H1 (cell line): ENCODE data around the gene C19orf53. TPM values are rescaled to one million over a fixed set of nuclear protein-coding genes. Genes with fewer than 3 reads are reported as not detected.

Source experiments
- CTCF ChIA-PET: fragments of 300-600 bp; sonication (Branson Sonifier 250); formaldehyde crosslinking; loops from one replicate; lab custom pipeline; 2021; ENCODE audit not compliant: partially characterized antibody; lab: Charles Lee
- POLR2A ChIA-PET: fragments of 300-600 bp; sonication (Branson Sonifier 250); formaldehyde crosslinking; loops from one replicate; lab custom pipeline; 2021; ENCODE audit warnings: inconsistent platforms; ENCODE audit not compliant: partially characterized antibody; lab: Charles Lee
- DNase-seq, 2 experiments: peaks; one replicate each; pipeline versions ENCODE4 v3.0.0 to v3.0.0-alpha.2; 2010 to 2022; ENCODE audit warnings: low spot score in 2 of 2, low read depth in 1 of 2, mixed read lengths in 1 of 2
- FAIRE-seq: peaks from 2 replicates; lab custom pipeline; 2011; peaks lifted over from hg19 to GRCh38; lab: Jason Lieb, UNC
- H2AFZ ChIP-seq: 2 replicates; pipeline ENCODE4 v1.8.1; 2012; ENCODE audit warnings: low read length, inconsistent platforms
- H2AK5ac ChIP-seq: 2 replicates; pipeline ENCODE4 v1.6.1; 2013; ENCODE audit warnings: low read depth, low read length
- H2BK120ac ChIP-seq: replicated peaks from 2 replicates; pipeline ENCODE3; 2013; ENCODE audit warnings: low read depth, low read length, inconsistent platforms
- H2BK12ac ChIP-seq: 2 replicates; pipeline ENCODE4 v1.6.1; 2013; ENCODE audit warnings: low read depth, low read length
- H2BK15ac ChIP-seq: 2 replicates; pipeline ENCODE4 v1.6.1; 2013; ENCODE audit warnings: low read length
- H2BK20ac ChIP-seq: 2 replicates; pipeline ENCODE4 v1.6.1; 2013; ENCODE audit warnings: low read length
- H2BK5ac ChIP-seq: 2 replicates; pipeline ENCODE4 v1.6.1; 2013; ENCODE audit warnings: low read depth, low read length
- H3K14ac ChIP-seq: 2 replicates; pipeline ENCODE4 v1.6.1; 2013; ENCODE audit warnings: inconsistent platforms; ENCODE audit not compliant: insufficient read length
- H3K18ac ChIP-seq: 2 replicates; pipeline ENCODE4 v1.6.1; 2013; ENCODE audit warnings: low read length; ENCODE audit errors: extremely low read depth
- H3K23ac ChIP-seq: 2 replicates; pipeline ENCODE4 v1.6.1; 2013; ENCODE audit warnings: inconsistent platforms; ENCODE audit not compliant: insufficient read length
- H3K23me2 ChIP-seq: 2 replicates; pipeline ENCODE4 v1.6.1; 2013; ENCODE audit warnings: low read depth, low read length
- H3K27ac ChIP-seq: 2 replicates; pipeline ENCODE4 v1.6.1; 2011; ENCODE audit warnings: low read depth, low read length, inconsistent platforms
- H3K27me3 ChIP-seq, 4 experiments: replicated peaks in 1 of 4; 1 replicate in 1 of 4; 2 replicates in 3 of 4; pipeline versions ENCODE4 v1.6.1 to v1.8.1; 2011 to 2013; ENCODE audit warnings: low read length in 3 of 4, mild to moderate bottlenecking in 3 of 4, inconsistent platforms in 2 of 4, mixed read lengths in 2 of 4, moderate library complexity in 1 of 4; ENCODE audit not compliant: control insufficient read depth in 3 of 4, insufficient read depth in 3 of 4; ENCODE audit errors: extremely low read depth in 1 of 4
- H3K36me3 ChIP-seq, 4 experiments: 2 replicates each; pipeline versions ENCODE4 v1.6.1 to v1.8.1; 2011 to 2013; ENCODE audit warnings: mild to moderate bottlenecking in 4 of 4, low read length in 3 of 4, moderate library complexity in 2 of 4, control low read depth in 1 of 4, inconsistent platforms in 1 of 4; ENCODE audit not compliant: insufficient read depth in 4 of 4, control insufficient read depth in 2 of 4
- H3K4ac ChIP-seq: replicated peaks from 2 replicates; pipeline ENCODE3; 2013; ENCODE audit warnings: low read length, low read depth, mixed read lengths, inconsistent platforms; ENCODE audit not compliant: insufficient read length
- H3K4me1 ChIP-seq, 4 experiments: replicated peaks in 1 of 4; 1 replicate in 1 of 4; 2 replicates in 3 of 4; pipeline versions ENCODE4 v1.6.1 to v1.8.1; 2011 to 2013; ENCODE audit warnings: low read length in 3 of 4, inconsistent platforms in 2 of 4, mixed read lengths in 1 of 4; ENCODE audit not compliant: insufficient read depth in 4 of 4, control insufficient read depth in 3 of 4
- H3K4me2 ChIP-seq, 2 experiments: 2 replicates each; pipeline versions ENCODE4 v1.6.1 to v1.8.1; 2011 to 2013; ENCODE audit warnings: low read depth in 2 of 2, low read length in 2 of 2, control low read depth in 1 of 2, inconsistent platforms in 1 of 2, mild to moderate bottlenecking in 1 of 2; ENCODE audit not compliant: insufficient read depth in 1 of 2
- H3K4me3 ChIP-seq, 4 experiments: fragments of 200-600, 300-600 bp in 1 of 4; sonication (generic), shearing (Covaris generic), sonication (Bioruptor Twin) in 1 of 4; 2 replicates each; pipeline versions ENCODE4 v1.5.1 to v1.8.1; 2011 to 2016; ENCODE audit warnings: low read length in 4 of 4, low read depth in 3 of 4, control low read depth in 2 of 4, inconsistent platforms in 2 of 4, mild to moderate bottlenecking in 2 of 4, mixed read lengths in 1 of 4, moderate library complexity in 1 of 4; ENCODE audit not compliant: insufficient read depth in 2 of 4; ENCODE audit errors: extremely low read depth in 1 of 4
- H3K56ac ChIP-seq: replicated peaks from 2 replicates; pipeline ENCODE3; 2013; ENCODE audit warnings: low read depth, mild to moderate bottlenecking, mixed read lengths, low read length, inconsistent platforms; ENCODE audit not compliant: insufficient read length
- H3K79me1 ChIP-seq: 2 replicates; pipeline ENCODE4 v1.6.1; 2013; ENCODE audit warnings: low read depth, low read length, control low read depth
- H3K79me2 ChIP-seq, 2 experiments: 2 replicates each; pipeline versions ENCODE4 v1.6.1 to v1.8.1; 2012 to 2013; ENCODE audit warnings: low read length in 2 of 2, mild to moderate bottlenecking in 2 of 2, inconsistent platforms in 1 of 2; ENCODE audit not compliant: insufficient read depth in 2 of 2, control insufficient read depth in 1 of 2
- H3K9ac ChIP-seq, 4 experiments: replicated peaks in 1 of 4; 1 replicate in 1 of 4; 2 replicates in 3 of 4; pipeline versions ENCODE4 v1.6.1 to v1.8.1; 2011 to 2013; ENCODE audit warnings: low read depth in 3 of 4, low read length in 3 of 4, control low read depth in 2 of 4, mild to moderate bottlenecking in 2 of 4, moderate library complexity in 2 of 4, inconsistent platforms in 1 of 4; ENCODE audit errors: extremely low read depth in 1 of 4
- H3K9me3 ChIP-seq, 2 experiments: 2 replicates each; pipeline versions ENCODE4 v1.6.1 to v1.8.1; 2012 to 2013; ENCODE audit warnings: mild to moderate bottlenecking in 2 of 2, moderate library complexity in 2 of 2, control low read depth in 1 of 2, inconsistent platforms in 1 of 2, low read depth in 1 of 2, low read length in 1 of 2, mixed read lengths in 1 of 2; ENCODE audit not compliant: insufficient read depth in 2 of 2
- H4K20me1 ChIP-seq, 2 experiments: replicated peaks in 1 of 2; 2 replicates each; pipeline versions ENCODE3 to v1.8.1; 2011 to 2013; ENCODE audit warnings: inconsistent platforms in 2 of 2, low read length in 2 of 2, mild to moderate bottlenecking in 1 of 2; ENCODE audit not compliant: insufficient read depth in 2 of 2, control insufficient read depth in 1 of 2
- H4K5ac ChIP-seq: 2 replicates; pipeline ENCODE4 v1.6.1; 2013; ENCODE audit warnings: low read length, low read depth, mixed read lengths, inconsistent platforms; ENCODE audit not compliant: insufficient read length
- H4K8ac ChIP-seq: 2 replicates; pipeline ENCODE4 v1.8.0; 2013; ENCODE audit warnings: mild to moderate bottlenecking, moderate library complexity, low read length, inconsistent platforms; ENCODE audit not compliant: insufficient read depth; ENCODE audit errors: extremely low read depth
- H4K91ac ChIP-seq: replicated peaks from 2 replicates; pipeline ENCODE3; 2013; ENCODE audit warnings: low read length, mixed read lengths, inconsistent platforms; ENCODE audit not compliant: insufficient read length
- SP1 ChIP-seq: IDR thresholded peaks from 2 replicates; pipeline ENCODE4 v1.6.1; 2011; ENCODE audit warnings: low read depth, low read length
- WGBS, 2 experiments: shearing (Covaris generic) in 1 of 2; methylation state at CpG; one replicate each; pipeline versions ENCODE4 v1.1.6 to v1.1.7; 2013 to 2015; ENCODE audit warnings: low lambda C conversion rate in 2 of 2, mixed read lengths in 2 of 2, inconsistent platforms in 1 of 2, low coverage in 1 of 2, missing lambda C conversion rate in 1 of 2; ENCODE audit not compliant: insufficient replicate concordance in 2 of 2, insufficient coverage in 1 of 2, insufficient read length in 1 of 2; ENCODE audit errors: extremely low coverage in 1 of 2, missing lambda C conversion rate in 1 of 2; 5-methylcytosine and 5-hydroxymethylcytosine counted together
- polyA plus RNA-seq, 7 experiments: library from polyadenylated mRNA; depleted of rRNA in 3 of 7; stranded (reverse) in 5 of 7; unstranded in 2 of 7; fragments of >200 nt in 5 of 7; fragments of 200-250 nt in 2 of 7; gene quantifications; 1 replicate in 5 of 7; 2 replicates in 1 of 7; 4 replicates in 1 of 7; pipeline versions ENCODE4 v1.2.1 to v1.2.3, GENCODE V29; 2011 to 2013; ENCODE audit warnings: missing spikeins in 2 of 7, mixed read lengths in 2 of 7
- total RNA-seq: library from RNA; stranded (reverse); fragmentation: NEBNext Ultra II Directional; extraction: Animal tissue kit (Norgen Biotek cat#: 25700); gene quantifications from 2 replicates; pipeline ENCODE4 v1.2.1, GENCODE V29; 2021
- TF ChIP-seq, protein P1 (sequence below): IDR thresholded peaks from 2 replicates; pipeline ENCODE4 v1.6.1; 2012; ENCODE audit warnings: inconsistent platforms

C19orf53 gene
- total and polyA plus RNA-seq, 2 of the 8 experiments (the other 6 are each of a cell fraction or from before 2014, with no cell fraction given) = 104 to 169 TPM

DNA sequence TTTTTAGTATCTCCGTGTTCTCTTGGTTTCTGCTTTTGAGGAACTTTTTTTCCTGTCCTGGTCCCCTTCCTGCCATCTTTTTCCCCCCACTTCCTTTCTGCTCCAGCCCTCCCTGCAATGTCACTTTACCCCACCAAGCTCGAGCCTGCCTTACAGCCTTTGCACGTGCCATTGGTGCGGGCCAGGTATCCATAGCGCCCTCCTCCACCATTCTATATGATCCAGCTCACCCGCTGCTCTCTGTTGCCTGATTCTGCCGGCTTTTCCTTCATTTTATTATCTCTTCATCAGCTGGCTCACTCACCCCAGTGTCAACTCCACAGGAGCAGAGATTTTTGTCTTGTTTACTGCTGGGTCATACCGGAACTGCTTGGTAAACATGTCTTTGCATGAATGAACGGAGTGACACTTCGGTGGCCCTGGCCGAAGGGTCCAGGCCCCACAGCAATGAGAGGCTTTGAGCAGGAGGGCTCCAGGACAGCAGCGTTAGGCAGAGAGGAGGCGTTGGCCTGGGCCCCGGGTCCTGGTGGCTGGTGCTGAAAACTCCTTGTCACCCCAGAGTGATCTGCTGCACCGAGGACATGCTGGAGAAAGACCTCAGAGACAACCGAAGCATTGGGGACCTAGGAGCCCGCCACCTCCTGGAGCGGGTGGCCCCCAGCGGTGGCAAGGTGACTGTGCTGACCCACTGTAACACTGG lies 8.7 kb upstream of the C19orf53 start:
- no peak overlapping the region for H2BK20ac ChIP-seq
- POLR2A ChIA-PET = interaction anchor here (1.4 to 6.7 kb wide), 2 partner anchors 9 to 16 kb away, joined by 3 to 39 read pairs; partner anchors contain the start of gene C19orf53

More for the DNA sequence above, 8.7 kb upstream of the C19orf53 start:
- Histone ChIP-seq H4K91ac (no peak overlapping the region), H3K4me2 (peak overlapping the region; percentile 87 to 99), H3K4me1 (peaks cover 0 to 9% (median 2%) of the 10 kb centered on the region in 4 experiments; a peak in 3 of 7 replicates), H2AK5ac (no peak overlapping the region), H3K79me1 (no peaks in the 10 kb centered on the region), H3K56ac (no peak overlapping the region), H3K23ac (no peak overlapping the region), H3K14ac (no peak overlapping the region), H2BK5ac (no peak overlapping the region), H3K4me3 (peak overlapping the region; percentile 47 to 88 (median 52); a peak in 5 of 8 replicates), H4K5ac (no peak overlapping the region), H3K9ac (no peak overlapping the region), H3K4ac (no peak overlapping the region), H3K23me2 (peaks cover 7% of the 10 kb centered on the region; the same call in 1 of the 2 replicates), H3K27ac (no peak overlapping the region), H4K20me1 (peaks cover 0 to 2% of the 10 kb centered on the region in 2 experiments), H2BK120ac (no peak overlapping the region), H2BK15ac (peak overlapping the region; percentile 81; the same call in 1 of the 2 replicates), H3K79me2 (no peaks in the 10 kb centered on the region), H3K9me3 (no peaks in the 10 kb centered on the region), H2AFZ (no peak overlapping the region), H4K8ac (peak overlapping the region; percentile 62; the same call in 1 of the 2 replicates), H2BK12ac (no peak overlapping the region), H3K27me3 (no peaks in the 10 kb centered on the region; a peak in 1 of 7 replicates), H3K36me3 (peaks cover 0 to 29% (median 4%) of the 10 kb centered on the region in 4 experiments; a peak in 6 of 8 replicates), H3K18ac (no peak overlapping the region; the same call in 1 of the 2 replicates)
- CTCF ChIA-PET = interaction anchor here (1.0 to 2.6 kb wide), 3 partner anchors 9 to 18 kb away, joined by 3 to 18 read pairs (median 4); partner anchors contain the start of gene C19orf53
- DNase-seq = peak in 1 of 2 experiments; percentile 49
- no peak for FAIRE-seq
- WGBS, 2 experiments = 73% methylated on average over 19 of the region's 19 CpGs; no CpG with 5 or more reads in 1 of the 2 experiments
- TF ChIP-seq, protein P1, sequence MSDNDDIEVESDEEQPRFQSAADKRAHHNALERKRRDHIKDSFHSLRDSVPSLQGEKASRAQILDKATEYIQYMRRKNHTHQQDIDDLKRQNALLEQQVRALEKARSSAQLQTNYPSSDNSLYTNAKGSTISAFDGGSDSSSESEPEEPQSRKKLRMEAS = peak; percentile 65
- TF ChIP-seq SP1 = no peak
